Fibroblast of mammary gland (primary cell): ENCODE results near the gene RFC4.

Experiments
- DNase-seq: peaks from one replicate; pipeline ENCODE4 v3.0.0-alpha.2; 2010; ENCODE audit warnings: low read depth
- H3K4me3 ChIP-seq: 2 replicates; pipeline ENCODE4 v1.5.1; 2011; ENCODE audit warnings: low read depth, mild to moderate bottlenecking, low read length, moderate library complexity; ENCODE audit not compliant: control insufficient read depth
- CTCF ChIP-seq: conservative IDR thresholded peaks from 2 replicates; pipeline ENCODE4 v1.5.1; 2011; ENCODE audit warnings: low read depth, low read length, inconsistent platforms; ENCODE audit not compliant: control insufficient read depth, insufficient read depth

Gene RFC4

GRCh38 chr3:186790261-186790981, 15.9 kb downstream of the RFC4 start:
- peak; percentile 28 for TF ChIP-seq CTCF
- peak; percentile 72 for DNase-seq
- no peak overlapping the region for H3K4me3 ChIP-seq

- H3K4me3 ChIP-seq: no peak overlapping the region
- peak; percentile 39 for DNase-seq
- TF ChIP-seq CTCF: no peak
These were observed 16.6 kb downstream of the RFC4 start for GRCh38 chr3:186789554-186790260.

GRCh38 chr3:186788482-186789370, 17.6 kb downstream of the RFC4 start:
- no peak for DNase-seq
- no peak for TF ChIP-seq CTCF
- H3K4me3 ChIP-seq: no peak overlapping the region

- no peak overlapping the region for H3K4me3 ChIP-seq
These were observed 18.4 kb downstream of the RFC4 start for GRCh38 chr3:186787642-186788481.

GRCh38 chr3:186786922-186787321, 19.4 kb downstream of the RFC4 start:
- TF ChIP-seq CTCF: no peak
- no peak for DNase-seq
- peak overlapping the region; percentile 100 for H3K4me3 ChIP-seq

More at GRCh38 chr3:186787642-186788481, 18.4 kb downstream of the RFC4 start:
- no peak for TF ChIP-seq CTCF
- DNase-seq: no peak

GRCh38 chr3:186785495-186786018, 20.7 kb downstream of the RFC4 start:
- no peak for DNase-seq
- no peak for TF ChIP-seq CTCF
- peak overlapping the region; percentile 100 for H3K4me3 ChIP-seq
